GM23338 (cell line): ENCODE data around the gene GLIPR1. TPM values are rescaled to one million over a fixed set of nuclear protein-coding genes. Genes with fewer than 3 reads are reported as not detected.

Source experiments
- ATAC-seq: fragments of 200-7000 bp; cut with Tn5 transposase; 3 replicates; pipeline ENCODE4 v1.9.1; 2020
- DNase-seq: peaks from one replicate; pipeline ENCODE4 v3.0.0-alpha.2; 2015; ENCODE audit warnings: low spot score
- H2AFZ ChIP-seq: fragments of 200-600 bp; sonication (generic); 2 replicates; pipeline ENCODE4 v1.8.0; 2016; ENCODE audit warnings: antibody characterized with exemption, mild to moderate bottlenecking, moderate library complexity
- H3F3A ChIP-seq: fragments of 200-600 bp; sonication (generic); replicated peaks from 2 replicates; pipeline ENCODE4 v1.8.0; 2017; ENCODE audit warnings: antibody characterized with exemption, mixed run types, low read depth
- H3K27ac ChIP-seq: fragments of 200-600 bp; sonication (generic); 2 replicates; pipeline ENCODE4 v1.6.1; 2016; ENCODE audit warnings: low read depth
- H3K27me3 ChIP-seq: fragments of 200-600 bp; sonication (generic); 2 replicates; pipeline ENCODE4 v1.8.0; 2016; ENCODE audit warnings: mild to moderate bottlenecking, mixed run types, moderate library complexity; ENCODE audit not compliant: insufficient read depth
- H3K36me3 ChIP-seq: fragments of 200-600 bp; sonication (generic); 2 replicates; pipeline ENCODE4 v1.8.0; 2016; ENCODE audit warnings: mild to moderate bottlenecking; ENCODE audit not compliant: insufficient read depth
- H3K4me1 ChIP-seq: fragments of 200-600 bp; sonication (generic); 2 replicates; pipeline ENCODE4 v1.8.0; 2016; ENCODE audit warnings: mild to moderate bottlenecking, moderate library complexity; ENCODE audit not compliant: insufficient read depth
- H3K4me2 ChIP-seq: fragments of 200-600 bp; sonication (generic); 2 replicates; pipeline ENCODE4 v1.7.1; 2017; ENCODE audit warnings: mixed run types
- H3K4me3 ChIP-seq: fragments of 200-600 bp; sonication (generic); 2 replicates; pipeline ENCODE4 v1.6.1; 2016; ENCODE audit warnings: mixed run types
- H3K79me2 ChIP-seq: fragments of 200-600 bp; sonication (generic); replicated peaks from 2 replicates; pipeline ENCODE4 v1.8.0; 2017; ENCODE audit warnings: mild to moderate bottlenecking; ENCODE audit not compliant: insufficient read depth
- H3K9me2 ChIP-seq: fragments of 200-600 bp; sonication (generic); 2 replicates; pipeline ENCODE4 v1.8.0; 2017; ENCODE audit not compliant: insufficient read depth
- H4K20me1 ChIP-seq: fragments of 200-600 bp; sonication (generic); replicated peaks from 2 replicates; pipeline ENCODE4 v1.8.0; 2017; ENCODE audit warnings: mild to moderate bottlenecking; ENCODE audit not compliant: insufficient read depth
- H3K27ac Mint-ChIP-seq: 2 replicates; pipeline ENCODE4 v1.8.0; 2020; ENCODE audit warnings: inconsistent platforms, mild to moderate bottlenecking, moderate library complexity, mixed read lengths
- H3K27me3 Mint-ChIP-seq: 3 replicates; pipeline ENCODE4 v1.8.0; 2022; ENCODE audit warnings: low read depth, mild to moderate bottlenecking, moderate library complexity, mixed read lengths, inconsistent platforms; ENCODE audit not compliant: insufficient read depth, poor library complexity
- H3K36me3 Mint-ChIP-seq: 3 replicates; pipeline ENCODE4 v1.8.0; 2021; ENCODE audit warnings: low read depth, mild to moderate bottlenecking, inconsistent platforms, moderate library complexity, mixed read lengths
- H3K4me1 Mint-ChIP-seq: 3 replicates; pipeline ENCODE4 v1.8.0; 2020; ENCODE audit warnings: mild to moderate bottlenecking, inconsistent platforms, mixed read lengths
- H3K4me3 Mint-ChIP-seq: 3 replicates; pipeline ENCODE4 v1.8.0; 2021; ENCODE audit warnings: moderate library complexity, mild to moderate bottlenecking, inconsistent platforms, mixed read lengths
- H3K9me3 Mint-ChIP-seq: 3 replicates; pipeline ENCODE4 v1.8.0; 2020; ENCODE audit warnings: moderate library complexity, mild to moderate bottlenecking, inconsistent platforms, mixed read lengths
- EZH2 ChIP-seq: fragments of 200-600 bp; sonication (generic); IDR thresholded peaks from one replicate; pipeline ENCODE4 v1.8.0; 2017; ENCODE audit warnings: antibody characterized with exemption, mild to moderate bottlenecking, low read depth; ENCODE audit not compliant: unreplicated experiment
- JUNB ChIP-seq: IDR thresholded peaks from one replicate; pipeline ENCODE4 v1.6.1; 2016; ENCODE audit warnings: antibody characterized with exemption; ENCODE audit not compliant: unreplicated experiment
- NANOG ChIP-seq: IDR thresholded peaks from 2 replicates; pipeline ENCODE4 v1.6.1; 2016; ENCODE audit warnings: antibody characterized with exemption, borderline replicate concordance
- POLR2AphosphoS5 ChIP-seq: IDR thresholded peaks from 2 replicates; pipeline ENCODE4 v1.6.1; 2016; ENCODE audit warnings: antibody characterized with exemption, low read depth
- STAT1 ChIP-seq: IDR thresholded peaks from one replicate; pipeline ENCODE4 v1.6.1; 2016; ENCODE audit warnings: antibody characterized with exemption; ENCODE audit not compliant: unreplicated experiment
- ZNF462 ChIP-seq: fragments of 250-450 bp; sonication (Bioruptor Pico); IDR thresholded peaks from 2 replicates; pipeline ENCODE4 v1.5.0; 2020; ENCODE audit warnings: mild to moderate bottlenecking, moderate library complexity
- polyA plus RNA-seq: library from polyadenylated mRNA; unstranded; fragments of >200 nt; fragmentation: Nextera tagmentation; extraction: Ambion mirVana; gene quantifications from 2 replicates; pipeline ENCODE4 v1.2.1, GENCODE V29; 2016
- total RNA-seq: library from RNA; depleted of rRNA; stranded (reverse); fragments of >200 nt; shearing (Covaris generic); gene quantifications from 2 replicates; pipeline ENCODE4 v1.2.3, GENCODE V29; 2014
- TF ChIP-seq, protein P1 (sequence below), 2 experiments: fragments of 200-600 bp in 1 of 2; sonication (generic) in 1 of 2; conservative IDR thresholded peaks; 2 replicates each; pipeline versions ENCODE4 v1.5.1 to v1.6.1; 2016 to 2017; ENCODE audit warnings: antibody characterized with exemption in 2 of 2, low read depth in 2 of 2, mild to moderate bottlenecking in 2 of 2, moderate library complexity in 1 of 2

Gene GLIPR1
- total and polyA plus RNA-seq, 2 experiments from 2014 or later, result 0.03 to 6.1 TPM

DNA sequence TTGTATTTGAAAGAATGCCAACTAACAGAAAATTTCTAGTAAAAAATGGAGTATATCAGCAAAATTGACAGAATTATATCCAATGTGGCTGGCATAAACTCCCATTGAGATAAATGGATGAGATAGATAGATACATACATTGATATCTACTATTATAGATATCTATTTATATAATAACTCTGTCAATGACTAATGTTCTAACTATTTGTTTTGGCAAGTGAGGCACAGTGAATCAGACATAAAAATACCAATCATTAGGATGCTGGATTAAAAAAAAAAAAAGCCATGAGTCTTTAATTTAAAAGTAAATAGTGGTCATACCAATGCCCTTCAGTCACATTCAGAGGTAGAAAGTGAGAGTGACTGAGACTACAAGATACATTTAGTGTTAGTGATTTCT, 33.7 kb upstream of the GLIPR1 start (continued):
- TF ChIP-seq ZNF462 (no peak), STAT1 (no peak), JUNB (no peak), POLR2AphosphoS5 (no peak)
- TF ChIP-seq, protein P1, sequence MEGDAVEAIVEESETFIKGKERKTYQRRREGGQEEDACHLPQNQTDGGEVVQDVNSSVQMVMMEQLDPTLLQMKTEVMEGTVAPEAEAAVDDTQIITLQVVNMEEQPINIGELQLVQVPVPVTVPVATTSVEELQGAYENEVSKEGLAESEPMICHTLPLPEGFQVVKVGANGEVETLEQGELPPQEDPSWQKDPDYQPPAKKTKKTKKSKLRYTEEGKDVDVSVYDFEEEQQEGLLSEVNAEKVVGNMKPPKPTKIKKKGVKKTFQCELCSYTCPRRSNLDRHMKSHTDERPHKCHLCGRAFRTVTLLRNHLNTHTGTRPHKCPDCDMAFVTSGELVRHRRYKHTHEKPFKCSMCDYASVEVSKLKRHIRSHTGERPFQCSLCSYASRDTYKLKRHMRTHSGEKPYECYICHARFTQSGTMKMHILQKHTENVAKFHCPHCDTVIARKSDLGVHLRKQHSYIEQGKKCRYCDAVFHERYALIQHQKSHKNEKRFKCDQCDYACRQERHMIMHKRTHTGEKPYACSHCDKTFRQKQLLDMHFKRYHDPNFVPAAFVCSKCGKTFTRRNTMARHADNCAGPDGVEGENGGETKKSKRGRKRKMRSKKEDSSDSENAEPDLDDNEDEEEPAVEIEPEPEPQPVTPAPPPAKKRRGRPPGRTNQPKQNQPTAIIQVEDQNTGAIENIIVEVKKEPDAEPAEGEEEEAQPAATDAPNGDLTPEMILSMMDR (conservative IDR thresholded peaks at IDR 0.05; ENCODE audit: low read depth in 2 of 2), result no peak

DNA sequence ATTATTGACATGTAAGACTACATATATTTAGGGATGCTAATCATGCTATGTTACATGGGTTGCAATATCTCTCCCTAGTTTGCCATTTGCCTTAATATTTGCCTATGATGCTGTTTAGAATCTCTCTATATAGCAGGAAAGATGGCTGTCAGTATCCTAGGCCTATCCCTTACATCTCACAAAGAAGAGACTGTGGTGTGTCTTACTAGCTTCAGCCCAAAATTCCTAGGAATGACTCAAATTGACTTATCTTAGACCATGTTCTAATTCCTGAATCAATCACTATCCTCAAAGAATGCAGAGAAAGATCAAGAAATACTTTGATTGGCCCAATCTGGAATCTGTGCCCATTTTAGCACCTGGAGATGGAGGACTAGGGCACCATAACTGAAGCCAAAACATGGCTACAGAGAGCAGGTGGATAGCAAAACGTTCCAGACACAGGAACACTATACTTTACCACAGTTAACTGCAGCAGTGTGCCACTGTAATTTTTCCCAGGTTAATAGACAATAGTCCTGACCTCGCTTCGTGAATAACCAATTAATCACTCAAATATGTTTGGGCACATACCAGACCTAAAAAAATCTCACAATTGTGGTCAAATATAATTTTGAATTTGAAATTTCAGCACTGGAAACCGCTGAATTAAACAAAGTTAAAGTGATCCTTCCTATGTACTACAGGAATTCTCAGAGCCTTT, 32.7 kb upstream of the GLIPR1 start:
- Histone ChIP-seq H3K4me2 (no peak overlapping the region), H4K20me1 (no peaks in the 10 kb centered on the region), H3K27me3 (no peaks in the 10 kb centered on the region), H2AFZ (no peak overlapping the region), H3F3A (no peaks in the 10 kb centered on the region), H3K79me2 (no peaks in the 10 kb centered on the region), H3K36me3 (no peaks in the 10 kb centered on the region), H3K4me1 (no peaks in the 10 kb centered on the region), H3K9me2 (peaks cover under 1% of the 10 kb centered on the region; the same call in 1 of the 2 replicates), H3K4me3 (no peak overlapping the region), H3K27ac (no peak overlapping the region)
- no peaks in the 10 kb centered on the region for H3K4me1 Mint-ChIP-seq
- no peaks in the 10 kb centered on the region for H3K27me3 Mint-ChIP-seq
- no peaks in the 10 kb centered on the region for H3K36me3 Mint-ChIP-seq
- no peak for DNase-seq
- peaks cover 3% of the 10 kb centered on the region; the same call in 1 of the 3 replicates for H3K9me3 Mint-ChIP-seq
- H3K27ac Mint-ChIP-seq, result no peak overlapping the region
- ATAC-seq, result no peak
- no peak overlapping the region for H3K4me3 Mint-ChIP-seq
- TF ChIP-seq NANOG, result no peak
- TF ChIP-seq, protein P1 (conservative IDR thresholded peaks at IDR 0.05; ENCODE audit: low read depth in 2 of 2), result no peak
- TF ChIP-seq EZH2, result no peak
- no peak for TF ChIP-seq JUNB
